NT2/D1 (cell line): ENCODE data around the gene TRIM47.

Experiments
- DNase-seq: peaks from one replicate; pipeline ENCODE4 v3.0.0-alpha.2; 2011; ENCODE audit warnings: low read depth, low spot score
- H3K27me3 ChIP-seq: 2 replicates; pipeline ENCODE4 v1.6.0; 2011; ENCODE audit warnings: mild to moderate bottlenecking; ENCODE audit not compliant: insufficient read length, insufficient read depth
- H3K36me3 ChIP-seq: 2 replicates; pipeline ENCODE4 v1.6.1; 2011; ENCODE audit warnings: mild to moderate bottlenecking, low read length, mixed read lengths; ENCODE audit not compliant: insufficient read depth, insufficient read length
- H3K4me1 ChIP-seq: 2 replicates; pipeline ENCODE4 v1.5.1; 2011; ENCODE audit not compliant: insufficient read depth, insufficient read length
- H3K4me3 ChIP-seq: 2 replicates; pipeline ENCODE4 v1.5.1; 2011; ENCODE audit warnings: low read depth; ENCODE audit not compliant: insufficient read length
- H3K9ac ChIP-seq: 2 replicates; pipeline ENCODE4 v1.6.0; 2011; ENCODE audit warnings: low read depth; ENCODE audit not compliant: insufficient read length
- H3K9me3 ChIP-seq: 2 replicates; pipeline ENCODE4 v1.5.1; 2011; ENCODE audit warnings: mild to moderate bottlenecking, low read length; ENCODE audit not compliant: insufficient read depth
- SUZ12 ChIP-seq: IDR thresholded peaks from 2 replicates; pipeline ENCODE4 v1.6.1; 2011; ENCODE audit not compliant: insufficient read length, insufficient read depth; ENCODE audit errors: extremely low read depth
- YY1 ChIP-seq: IDR thresholded peaks from 2 replicates; pipeline ENCODE4 v1.6.1; 2011; ENCODE audit not compliant: insufficient read length, insufficient read depth
- ZNF274 ChIP-seq: IDR thresholded peaks from 2 replicates; pipeline ENCODE4 v1.6.1; 2011; ENCODE audit warnings: mild to moderate bottlenecking, low read depth, low read length

The TRIM47 gene

GRCh38 chr17:75847614-75848522, 30.5 kb downstream of the TRIM47 start:
- Histone ChIP-seq H3K4me3 (no peak overlapping the region), H3K4me1 (peaks cover 34% of the 10 kb centered on the region), H3K27me3 (no peaks in the 10 kb centered on the region), H3K36me3 (peaks cover 62% of the 10 kb centered on the region), H3K9me3 (no peaks in the 10 kb centered on the region), H3K9ac (no peak overlapping the region)
- DNase-seq, result no peak
- TF ChIP-seq YY1 (no peak), SUZ12 (no peak), ZNF274 (no peak)

- Histone ChIP-seq H3K4me1 (peaks cover 37% of the 10 kb centered on the region), H3K9ac (peak overlapping the region; percentile 39), H3K36me3 (peaks cover 62% of the 10 kb centered on the region), H3K4me3 (no peak overlapping the region), H3K27me3 (no peaks in the 10 kb centered on the region), H3K9me3 (no peaks in the 10 kb centered on the region)
- DNase-seq, result no peak
- TF ChIP-seq YY1 (no peak), ZNF274 (no peak), SUZ12 (no peak)
These were observed 31.4 kb downstream of the TRIM47 start for GRCh38 chr17:75846692-75847613.

GRCh38 chr17:75845933-75846691, 32.3 kb downstream of the TRIM47 start:
- H3K4me3 ChIP-seq, result no peak overlapping the region
- peak overlapping the region; percentile 56 for H3K9ac ChIP-seq
- peaks cover 56% of the 10 kb centered on the region for H3K36me3 ChIP-seq
- no peak for DNase-seq
- H3K27me3 ChIP-seq, result no peaks in the 10 kb centered on the region
- TF ChIP-seq ZNF274, result no peak
- no peak for TF ChIP-seq SUZ12
- TF ChIP-seq YY1, result no peak
- no peaks in the 10 kb centered on the region for H3K9me3 ChIP-seq
- peaks cover 37% of the 10 kb centered on the region for H3K4me1 ChIP-seq

DNA sequence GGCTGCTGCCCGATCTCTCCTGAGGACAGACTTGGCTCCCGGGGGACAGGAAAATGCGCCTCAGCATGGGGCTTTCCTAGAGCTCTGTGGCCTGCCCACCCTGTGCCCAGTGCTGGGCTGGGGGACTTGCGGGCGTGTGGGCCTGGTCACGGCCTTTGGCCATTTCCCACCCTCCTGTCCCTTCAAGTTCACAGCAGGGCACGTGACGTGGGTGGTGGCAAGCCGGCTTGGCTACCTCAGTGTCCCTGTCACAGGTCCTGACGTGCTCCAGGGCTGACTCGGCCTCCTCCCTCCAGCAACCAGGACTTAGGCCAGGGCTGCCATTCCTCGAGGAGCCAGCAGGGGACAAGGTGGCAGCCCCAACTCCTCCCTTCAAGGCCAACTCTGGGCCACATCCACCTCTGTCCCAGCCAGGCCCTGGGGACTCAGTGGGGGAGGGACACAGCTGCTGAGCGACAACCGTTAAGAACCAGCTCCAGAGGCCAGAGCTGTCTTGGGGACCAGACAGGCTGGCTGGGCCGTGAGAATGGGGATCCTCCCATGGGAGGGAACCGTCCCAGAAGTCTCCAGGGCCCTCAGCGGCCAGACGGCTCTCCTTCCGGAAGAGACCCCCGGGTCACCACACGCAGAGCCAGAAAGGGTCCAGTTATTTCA, 33.2 kb downstream of the TRIM47 start:
- TF ChIP-seq YY1 (no peak), ZNF274 (no peak), SUZ12 (no peak)
- no peaks in the 10 kb centered on the region for H3K27me3 ChIP-seq
- DNase-seq, result no peak
- H3K9me3 ChIP-seq, result no peaks in the 10 kb centered on the region
- H3K9ac ChIP-seq, result peak overlapping the region; percentile 64
- no peak overlapping the region for H3K4me3 ChIP-seq
- H3K4me1 ChIP-seq, result peaks cover 41% of the 10 kb centered on the region
- peaks cover 48% of the 10 kb centered on the region for H3K36me3 ChIP-seq

DNA sequence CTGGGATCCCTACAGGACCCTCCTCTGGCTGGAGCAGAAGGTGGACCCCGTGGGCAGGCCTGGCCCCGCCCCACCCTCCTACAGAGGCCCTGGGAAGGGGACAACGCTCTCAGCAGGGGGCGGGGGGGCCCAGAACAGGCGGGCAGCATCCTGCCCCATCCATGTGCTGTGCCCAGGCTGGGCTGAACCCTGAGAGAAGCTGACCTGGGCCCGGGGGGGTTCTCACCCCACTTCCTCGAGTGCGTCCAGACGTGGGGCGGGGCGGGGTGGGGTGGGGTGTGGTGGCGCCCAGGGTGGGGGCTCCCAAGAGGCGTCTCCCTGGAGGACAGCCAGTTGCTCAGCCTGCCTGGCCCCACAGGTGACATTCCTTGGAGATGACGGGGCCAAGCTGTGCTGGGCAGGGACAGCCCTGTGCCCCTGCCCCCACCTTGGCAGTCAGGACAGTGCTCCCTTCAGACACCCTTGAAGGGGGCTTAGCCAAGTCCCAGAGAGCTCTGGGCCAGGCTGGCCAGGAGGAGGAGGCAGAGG, 33.8 kb downstream of the TRIM47 start:
- peaks cover 44% of the 10 kb centered on the region for H3K36me3 ChIP-seq
- peaks cover 41% of the 10 kb centered on the region for H3K4me1 ChIP-seq
- TF ChIP-seq YY1 (no peak), SUZ12 (no peak), ZNF274 (no peak)
- H3K4me3 ChIP-seq, result no peak overlapping the region
- H3K9ac ChIP-seq, result peak overlapping the region; percentile 64
- no peaks in the 10 kb centered on the region for H3K9me3 ChIP-seq
- DNase-seq, result no peak
- H3K27me3 ChIP-seq, result no peaks in the 10 kb centered on the region
